Activated naive CD4-positive, alpha-beta T cell treated with anti-CD3 and anti-CD28 coated beads, Interleukin-2, amount 10 ng/mL, durations not matched to agents 7 days and 5 days (primary cell): ENCODE data around the gene CDH26.

Experiments
- CTCF ChIA-PET: fragments of 350-600 bp; sonication (Branson Sonifier 250); formaldehyde crosslinking; loops from one replicate; lab custom pipeline; 2021; ENCODE audit warnings: antibody characterized with exemption; lab: Charles Lee
- DNase-seq: peaks from one replicate; pipeline ENCODE4 v3.0.0-alpha.2; 2020
- H3K27ac Mint-ChIP-seq: one replicate; pipeline ENCODE4 v1.8.0; 2021; ENCODE audit warnings: mild to moderate bottlenecking, moderate library complexity, mixed read lengths
- H3K27me3 Mint-ChIP-seq: one replicate; pipeline ENCODE4 v1.8.0; 2021; ENCODE audit warnings: mild to moderate bottlenecking, mixed read lengths
- H3K36me3 Mint-ChIP-seq: one replicate; pipeline ENCODE4 v1.8.0; 2021; ENCODE audit warnings: mixed read lengths
- H3K4me1 Mint-ChIP-seq: one replicate; pipeline ENCODE4 v1.8.0; 2021; ENCODE audit warnings: mixed read lengths
- H3K4me3 Mint-ChIP-seq: one replicate; pipeline ENCODE4 v1.8.0; 2021; ENCODE audit warnings: mild to moderate bottlenecking, moderate library complexity, mixed read lengths
- H3K9me3 Mint-ChIP-seq: one replicate; pipeline ENCODE4 v1.8.0; 2021; ENCODE audit warnings: mixed read lengths

Gene CDH26

GRCh38 chr20:60001108-60001507 lies 42.9 kb downstream of the CDH26 start:
- H3K36me3 Mint-ChIP-seq = no peaks in the 10 kb centered on the region
- no peaks in the 10 kb centered on the region for H3K27me3 Mint-ChIP-seq
- H3K4me3 Mint-ChIP-seq = no peak overlapping the region
- no peaks in the 10 kb centered on the region for H3K9me3 Mint-ChIP-seq
- DNase-seq = no peak
- CTCF ChIA-PET = no interaction called here
- H3K27ac Mint-ChIP-seq = no peak overlapping the region
- H3K4me1 Mint-ChIP-seq = no peaks in the 10 kb centered on the region

GRCh38 chr20:60003776-60004175 lies 45.6 kb downstream of the CDH26 start:
- Mint-ChIP-seq H3K9me3 (no peaks in the 10 kb centered on the region), H3K4me3 (no peak overlapping the region), H3K4me1 (peaks cover 5% of the 10 kb centered on the region), H3K36me3 (no peaks in the 10 kb centered on the region), H3K27ac (no peak overlapping the region), H3K27me3 (peaks cover 2% of the 10 kb centered on the region)
- CTCF ChIA-PET = no interaction called here
- DNase-seq = no peak

GRCh38 chr20:60006261-60006660 lies 48.0 kb downstream of the CDH26 start:
- Mint-ChIP-seq H3K27ac (no peak overlapping the region), H3K4me3 (no peak overlapping the region), H3K27me3 (peaks cover 13% of the 10 kb centered on the region), H3K4me1 (peaks cover 12% of the 10 kb centered on the region), H3K36me3 (no peaks in the 10 kb centered on the region), H3K9me3 (no peaks in the 10 kb centered on the region)
- CTCF ChIA-PET = interaction anchor here (0.9 kb wide), 1 partner anchor 51 kb away, joined by 3 read pairs; no protein-coding TSS in a partner anchor
- no peak for DNase-seq

DNA sequence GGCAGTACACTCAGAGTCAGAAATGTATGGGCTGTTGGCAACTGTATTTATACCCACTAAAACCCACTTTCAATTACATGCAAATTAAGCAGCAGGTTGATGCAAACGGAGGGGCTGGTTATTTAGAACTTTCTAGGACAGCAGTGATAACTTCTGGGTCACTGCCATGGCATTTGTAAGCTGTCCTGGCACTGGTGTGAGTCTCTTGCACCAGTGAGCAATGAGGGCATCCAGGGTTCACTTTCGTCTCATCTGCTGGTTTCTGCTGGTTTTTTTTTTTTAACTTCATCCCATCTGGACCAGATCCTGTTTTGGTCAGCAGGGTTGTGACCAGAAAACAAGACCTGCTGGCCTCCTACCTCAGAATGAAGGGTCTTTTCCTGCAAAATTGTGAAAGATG lies 49.2 kb downstream of the CDH26 start:
- CTCF ChIA-PET = interaction anchor here (0.9 kb wide), 1 partner anchor 50 kb away, joined by 3 read pairs; no protein-coding TSS in a partner anchor
- H3K36me3 Mint-ChIP-seq = no peaks in the 10 kb centered on the region
- no peak overlapping the region for H3K27ac Mint-ChIP-seq
- DNase-seq = no peak
- no peak overlapping the region for H3K4me3 Mint-ChIP-seq
- H3K4me1 Mint-ChIP-seq = peaks cover 24% of the 10 kb centered on the region
- H3K27me3 Mint-ChIP-seq = peaks cover 23% of the 10 kb centered on the region
- no peaks in the 10 kb centered on the region for H3K9me3 Mint-ChIP-seq

DNA sequence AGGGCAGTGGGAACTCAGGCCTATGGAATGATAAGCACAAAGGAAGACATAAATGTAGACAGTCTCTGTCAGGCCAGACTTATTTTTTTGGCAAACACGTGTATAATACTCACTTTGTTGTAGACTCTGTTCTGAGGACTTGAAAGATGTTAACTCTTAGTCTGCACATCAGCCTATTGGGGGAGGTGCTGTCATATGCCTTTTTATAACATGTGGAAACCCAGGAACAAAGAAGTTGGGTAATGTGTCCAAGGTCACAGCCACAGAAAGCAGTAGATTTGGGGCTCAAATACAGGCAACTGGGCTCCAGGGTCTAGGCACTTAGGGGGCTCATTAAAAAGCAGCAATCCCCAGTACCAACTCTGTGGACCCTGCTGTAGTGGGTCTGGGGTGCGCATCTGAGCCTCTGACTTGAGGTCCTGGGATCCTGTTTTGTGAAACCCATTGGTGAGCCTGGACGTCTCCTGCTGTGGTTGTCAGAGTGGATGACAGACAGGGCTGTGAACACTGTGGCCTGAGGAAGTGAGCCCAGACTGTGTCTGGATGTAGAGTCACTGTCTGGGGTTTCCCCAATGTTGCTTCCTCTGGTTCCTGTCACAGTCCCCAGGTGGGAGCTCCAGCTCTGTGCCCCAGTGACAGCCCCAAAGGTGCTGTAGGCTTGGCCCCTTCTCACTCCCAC lies 50.0 kb downstream of the CDH26 start:
- H3K4me3 Mint-ChIP-seq = no peak overlapping the region

GRCh38 chr20:60009318-60009717 lies 51.1 kb downstream of the CDH26 start:
- H3K27ac Mint-ChIP-seq = no peak overlapping the region

More for the DNA sequence above, 50.0 kb downstream of the CDH26 start:
- DNase-seq = no peak
- no peak overlapping the region for H3K27ac Mint-ChIP-seq
- peaks cover 29% of the 10 kb centered on the region for H3K4me1 Mint-ChIP-seq
- peaks cover 23% of the 10 kb centered on the region for H3K27me3 Mint-ChIP-seq
- H3K36me3 Mint-ChIP-seq = no peaks in the 10 kb centered on the region
- no peaks in the 10 kb centered on the region for H3K9me3 Mint-ChIP-seq
- CTCF ChIA-PET = no interaction called here

GRCh38 chr20:60009826-60010616 lies 51.8 kb downstream of the CDH26 start:
- Mint-ChIP-seq H3K27ac (no peak overlapping the region), H3K36me3 (no peaks in the 10 kb centered on the region), H3K9me3 (no peaks in the 10 kb centered on the region), H3K27me3 (peaks cover 23% of the 10 kb centered on the region), H3K4me3 (no peak overlapping the region), H3K4me1 (peaks cover 29% of the 10 kb centered on the region)
- DNase-seq = no peak
- CTCF ChIA-PET = no interaction called here

More at GRCh38 chr20:60009318-60009717, 51.1 kb downstream of the CDH26 start:
- Mint-ChIP-seq H3K4me3 (no peak overlapping the region), H3K9me3 (no peaks in the 10 kb centered on the region), H3K27me3 (peaks cover 23% of the 10 kb centered on the region), H3K36me3 (no peaks in the 10 kb centered on the region), H3K4me1 (peaks cover 29% of the 10 kb centered on the region)
- CTCF ChIA-PET = no interaction called here
- DNase-seq = no peak

DNA sequence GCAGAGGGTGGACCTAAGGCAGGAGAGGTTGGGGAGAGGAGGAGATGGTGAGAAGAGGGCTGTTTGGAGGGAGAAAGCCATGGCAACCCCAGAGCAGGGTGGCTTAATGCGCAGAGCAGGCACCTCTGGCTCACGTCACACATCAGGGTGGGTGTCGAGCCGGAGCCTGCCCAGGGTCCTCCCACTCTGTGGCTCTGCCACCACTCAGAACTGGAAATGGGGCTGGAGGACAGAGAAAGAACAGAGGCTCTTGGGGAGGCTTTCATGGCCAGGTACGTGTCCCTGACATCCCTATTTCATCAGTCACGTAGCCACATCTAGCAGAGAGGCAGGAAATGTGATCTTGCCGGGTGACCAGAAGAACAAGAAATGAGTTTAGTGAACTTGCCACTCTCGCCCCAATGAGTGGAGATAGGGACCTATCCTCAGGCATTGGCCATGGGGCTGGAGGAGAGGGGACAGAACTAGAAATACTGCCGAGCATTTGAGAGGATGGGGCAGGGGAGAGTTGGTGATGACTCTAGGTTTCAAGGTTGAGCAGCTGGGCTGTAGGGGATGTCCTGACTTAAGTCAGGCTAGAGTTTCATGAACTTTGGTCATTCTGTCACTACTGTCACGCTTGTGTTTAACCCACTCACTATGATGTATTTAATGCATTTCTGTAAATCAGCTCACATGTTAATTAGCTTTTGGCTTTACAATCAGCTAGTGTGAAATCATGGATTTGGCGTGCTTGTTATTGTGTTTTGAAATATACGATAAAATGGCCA lies 52.7 kb downstream of the CDH26 start:
- Mint-ChIP-seq H3K27ac (no peak overlapping the region), H3K9me3 (no peaks in the 10 kb centered on the region), H3K27me3 (peaks cover 23% of the 10 kb centered on the region), H3K4me1 (peaks cover 29% of the 10 kb centered on the region), H3K36me3 (no peaks in the 10 kb centered on the region), H3K4me3 (no peak overlapping the region)
- DNase-seq = no peak
- CTCF ChIA-PET = no interaction called here

DNA sequence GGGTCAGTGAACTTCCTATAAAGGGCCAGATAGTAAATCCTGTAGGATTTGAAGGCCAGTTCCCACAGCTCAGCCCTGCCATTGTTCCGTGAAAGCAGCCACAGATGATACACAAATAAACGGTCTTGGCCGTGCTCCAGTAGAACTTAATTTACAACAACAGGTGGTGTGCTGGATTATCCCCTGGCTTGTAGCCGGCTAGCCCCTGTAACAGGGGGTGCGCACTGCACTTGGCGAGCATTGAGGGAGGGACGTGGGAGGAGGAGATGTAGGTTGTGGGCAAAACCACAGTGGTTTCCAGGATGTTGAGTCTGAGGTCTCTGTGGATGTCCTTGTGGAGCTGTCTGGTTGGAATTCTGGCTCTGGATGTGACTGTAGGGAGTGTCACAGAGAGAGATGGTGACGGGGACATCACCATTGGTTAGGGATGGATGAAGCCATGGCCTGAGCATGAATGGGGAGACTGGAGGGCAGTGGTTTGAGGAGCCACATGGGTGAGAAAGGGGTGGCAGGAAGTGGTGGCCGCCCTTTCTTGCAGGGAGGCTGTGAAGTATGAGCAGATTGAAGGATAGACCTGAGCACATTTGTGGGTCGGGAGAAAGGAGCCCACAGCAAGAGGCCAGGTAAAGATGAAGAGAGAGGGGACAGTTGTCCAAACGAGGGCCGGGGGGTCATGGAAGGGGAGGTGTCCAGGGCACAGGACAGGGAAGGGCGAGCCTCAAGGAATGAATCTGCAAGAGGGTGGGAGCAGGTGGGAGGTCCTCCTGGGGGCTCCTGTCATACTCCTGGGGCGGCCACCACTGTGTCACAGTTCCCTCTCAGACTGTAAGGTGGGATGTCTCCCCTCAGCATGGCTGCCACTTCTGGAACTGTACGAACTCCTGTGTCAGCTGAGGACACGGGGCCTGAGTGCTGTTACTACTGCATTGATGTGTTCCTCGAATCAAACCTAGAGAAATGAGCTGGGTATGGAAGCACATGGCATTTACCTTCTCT lies 53.6 kb downstream of the CDH26 start:
- H3K4me1 Mint-ChIP-seq = peaks cover 29% of the 10 kb centered on the region
- no peaks in the 10 kb centered on the region for H3K9me3 Mint-ChIP-seq
- no peak overlapping the region for H3K27ac Mint-ChIP-seq
- peak; percentile 41 for DNase-seq
- no peaks in the 10 kb centered on the region for H3K36me3 Mint-ChIP-seq
- H3K27me3 Mint-ChIP-seq = peaks cover 23% of the 10 kb centered on the region
- CTCF ChIA-PET = no interaction called here
- H3K4me3 Mint-ChIP-seq = no peak overlapping the region

- H3K9me3 Mint-ChIP-seq = no peaks in the 10 kb centered on the region
- CTCF ChIA-PET = interaction anchor here (0.6 kb wide), 2 partner anchors 16 to 217 kb away, joined by 3 read pairs; no protein-coding TSS in a partner anchor
- no peaks in the 10 kb centered on the region for H3K36me3 Mint-ChIP-seq
- peaks cover 27% of the 10 kb centered on the region for H3K4me1 Mint-ChIP-seq
- no peak overlapping the region for H3K27ac Mint-ChIP-seq
- peaks cover 23% of the 10 kb centered on the region for H3K27me3 Mint-ChIP-seq
- no peak overlapping the region for H3K4me3 Mint-ChIP-seq
- DNase-seq = no peak
Observed at GRCh38 chr20:60013296-60014139, 55.3 kb downstream of the CDH26 start.

DNA sequence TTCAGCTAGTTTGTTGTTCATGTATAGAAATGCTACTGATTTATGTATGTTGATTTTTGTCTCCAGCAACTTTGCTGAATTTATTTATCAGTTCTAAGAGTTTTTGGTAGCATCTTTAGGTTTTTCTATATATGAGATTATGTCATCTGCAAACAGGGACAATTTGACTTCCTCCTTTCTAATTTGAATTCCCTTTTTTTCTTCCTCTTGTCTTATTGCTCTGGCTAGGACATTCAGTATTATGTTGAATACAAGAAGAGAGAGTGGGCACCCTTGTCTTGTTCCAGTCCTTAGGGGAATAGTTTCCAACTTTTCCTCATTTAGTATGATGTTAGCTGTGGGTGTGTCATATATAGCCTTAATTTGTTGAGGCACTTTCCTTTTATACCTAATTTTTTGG lies 58.2 kb downstream of the CDH26 start:
- DNase-seq = no peak
- no peak overlapping the region for H3K27ac Mint-ChIP-seq
- H3K9me3 Mint-ChIP-seq = peaks cover 2% of the 10 kb centered on the region
- no peaks in the 10 kb centered on the region for H3K36me3 Mint-ChIP-seq
- peaks cover 10% of the 10 kb centered on the region for H3K27me3 Mint-ChIP-seq
- H3K4me1 Mint-ChIP-seq = peaks cover 17% of the 10 kb centered on the region
- CTCF ChIA-PET = no interaction called here
- H3K4me3 Mint-ChIP-seq = no peak overlapping the region

GRCh38 chr20:60020251-60020650 lies 62.0 kb downstream of the CDH26 start:
- Mint-ChIP-seq H3K27ac (no peak overlapping the region), H3K36me3 (no peaks in the 10 kb centered on the region), H3K4me3 (no peak overlapping the region), H3K4me1 (peaks cover 2% of the 10 kb centered on the region), H3K9me3 (peaks cover 2% of the 10 kb centered on the region), H3K27me3 (peaks cover 4% of the 10 kb centered on the region)
- CTCF ChIA-PET = interaction anchor here (0.6 kb wide), 1 partner anchor 253 kb away, joined by 3 read pairs; no protein-coding TSS in a partner anchor
- DNase-seq = no peak
